ENCODE measurements around the gene ASCC1. TPM values are rescaled to one million over a fixed set of nuclear protein-coding genes. Genes with fewer than 3 reads are reported as not detected.

The ASCC1 gene
- total and polyA plus RNA-seq, 2 of the 4 experiments (the other 2 are of a cell fraction) = 15.9 to 21.0 TPM

DNA sequence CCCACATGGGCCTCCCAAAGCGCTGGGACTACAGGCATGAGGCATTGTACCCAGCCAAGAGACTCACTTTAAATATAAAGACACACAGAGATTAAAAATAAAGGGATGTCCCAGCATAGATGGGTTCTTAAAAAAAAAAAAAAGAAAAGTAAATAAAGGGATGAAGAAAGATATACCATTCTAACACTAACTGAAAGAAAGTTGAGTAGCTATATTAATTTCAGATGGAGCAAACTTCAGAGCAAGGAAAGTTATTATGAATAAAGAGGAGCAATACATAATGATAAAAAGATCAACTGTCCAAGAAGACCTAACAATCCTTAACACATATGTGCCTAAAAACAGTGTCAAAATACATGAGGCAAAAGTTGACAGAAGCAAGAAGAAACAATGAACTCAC lies 94.7 kb downstream of the ASCC1 start:
- no peak for ATAC-seq (ENCODE audit: low read depth)
- Histone ChIP-seq H3K27me3 (ENCODE audit: control insufficient read depth, insufficient read depth, low read length) (no peaks in the 10 kb centered on the region), H3K9me3 (ENCODE audit: control insufficient read depth, insufficient read depth, low read length) (no peaks in the 10 kb centered on the region), H3K9me1 (ENCODE audit: insufficient read depth, low read length) (no peaks in the 10 kb centered on the region), H3K18ac (ENCODE audit: low read depth, low read length) (no peak overlapping the region), H3K36me3 (ENCODE audit: control insufficient read depth, insufficient read depth, low read length) (no peaks in the 10 kb centered on the region), H4K8ac (ENCODE audit: low read depth in 2 of 2, low read length in 2 of 2) (no peak overlapping the region), H2AK9ac (replicated peaks; ENCODE audit: low read depth, low read length, poor library complexity) (no peak overlapping the region), H3K9ac (ENCODE audit: low read depth, low read length) (no peak overlapping the region), H4K91ac (ENCODE audit: insufficient read depth, low read depth, low read length) (no peak overlapping the region), H2BK120ac (ENCODE audit: low read depth, low read length) (no peak overlapping the region), H3K23ac (ENCODE audit: low read depth, low read length) (no peak overlapping the region), H4K5ac (ENCODE audit: low read depth, low read length) (no peak overlapping the region), H2AFZ (replicated peaks; ENCODE audit: low read length, poor library complexity) (no peak overlapping the region), H2BK5ac (ENCODE audit: low read depth, low read length, poor library complexity, severe bottlenecking) (no peak overlapping the region), H3K56ac (ENCODE audit: extremely low read depth, insufficient read depth, low read length) (no peak overlapping the region), H3K4ac (ENCODE audit: low read depth, low read length) (no peak overlapping the region), H3K4me2 (ENCODE audit: low read depth, low read length) (no peak overlapping the region), H4K20me1 (ENCODE audit: insufficient read depth, low read length) (no peaks in the 10 kb centered on the region), H3K4me3 (ENCODE audit: insufficient read depth, low read depth, low read length) (no peak overlapping the region), H3K27ac (ENCODE audit: insufficient read depth, low read length) (no peak overlapping the region), H3K79me1 (ENCODE audit: low read depth in 1 of 2, low read length in 2 of 2) (no peaks in the 10 kb centered on the region), H2AK5ac (ENCODE audit: low read depth, low read length) (no peak overlapping the region), H3K4me1 (ENCODE audit: control insufficient read depth, insufficient read depth, low read length) (peaks cover 1% of the 10 kb centered on the region; the same call in 1 of the 2 replicates), H3K14ac (replicated peaks; ENCODE audit: low read depth, low read length) (no peak overlapping the region), H2BK15ac (ENCODE audit: low read depth, low read length) (no peak overlapping the region), H2BK20ac (ENCODE audit: low read depth, low read length) (no peak overlapping the region)
- ChIA-PET CTCF (no interaction called here), POLR2A (ENCODE audit: unreplicated experiment) (no interaction called here)
- no peak for TF ChIP-seq MAZ (IDR thresholded peaks at IDR 0.05; ENCODE audit: borderline replicate concordance, low read depth, low read length)
- intact Hi-C loops (cut with micrococcal nuclease) (no loop called here), dilution Hi-C loops (cut with HindIII; ENCODE audit: low sequenced_read_pairs, unreplicated experiment) (no loop called here), in situ Hi-C loops (cut with MboI; ENCODE audit: low sequenced_read_pairs) (loop anchor here (10.0 kb wide), 1 partner anchor 213 kb away; no protein-coding TSS in a partner anchor)
- no CpG with 5 or more reads among the region's 1 CpG for WGBS, 2 experiments (ENCODE audit: extremely low coverage in 2 of 2, insufficient read length in 1 of 2)
- no TSS peak for BruUV-seq (replicated peaks)
- no peak for DNase-seq

Data from IMR-90 (cell line).